Measurements from ENCODE around the gene SCNM1. TPM values are rescaled to one million over a fixed set of nuclear protein-coding genes. Genes with fewer than 3 reads are reported as not detected.
"Not testable (repeated sequence)": the region's sequence is repeated elsewhere in the genome, so short reads cannot be mapped to it uniquely, and the experiment has no call there.

SCNM1 gene
- total RNA-seq, 2 experiments from 2014 or later = 54.1 to 70.9 TPM

GRCh38 chr1:151198254-151199127 lies 32.5 kb downstream of the SCNM1 start, which contains the start of gene PIP5K1A:
PIP5K1A (plus strand) TSS chr1:151198552; CDS start chr1:151198997, 445 bp downstream.
- CTCF ChIA-PET (ENCODE audit: unreplicated experiment) = no interaction called here
- TF ChIP-seq EZH2phosphoT487 (IDR thresholded peaks at IDR 0.05; ENCODE audit: borderline replicate concordance, low read depth, low read length) (no peak), CTCF (conservative IDR thresholded peaks at IDR 0.05; ENCODE audit: low read length) (no peak)
- peaks cover 6% of the 10 kb centered on the region; the same call in 1 of the 2 replicates for H4K20me1 ChIP-seq (ENCODE audit: insufficient read depth, low read length)
- peaks cover 35% of the 10 kb centered on the region for H3K4me1 ChIP-seq (ENCODE audit: insufficient read depth, low read length, poor library complexity, severe bottlenecking)
- H3K4me2 ChIP-seq (ENCODE audit: low read length) = peak within 1 kb of the TSS; percentile 100
- no peaks in the 10 kb centered on the region for H3K9me3 ChIP-seq (ENCODE audit: low read length)
- peak; percentile 99 for DNase-seq (ENCODE audit: low spot score)
- TSS peak; percentile 70 for BruUV-seq (replicated peaks)
- H2AFZ ChIP-seq (ENCODE audit: low read length) = peak within 1 kb of the TSS; percentile 93
- H3K36me3 ChIP-seq (ENCODE audit: insufficient read depth, low read length) = peaks cover 31% of the 10 kb centered on the region
- peak within 1 kb of the TSS; percentile 66 for H3K27ac ChIP-seq (ENCODE audit: low read depth, low read length, poor library complexity, severe bottlenecking)
- intact Hi-C loops (cut with micrococcal nuclease; ENCODE audit: unreplicated experiment) = loop anchor here (1.0 to 5.0 kb wide), 2 partner anchors 84 to 149 kb away; partner anchors contain the start of genes RFX5 and ZNF687
- peaks cover 49% of the 10 kb centered on the region for H3K79me2 ChIP-seq (ENCODE audit: insufficient read depth, low read depth, low read length)
- H3K4me3 ChIP-seq (ENCODE audit: low read depth, low read length, poor library complexity, severe bottlenecking) = peak within 1 kb of the TSS; percentile 98
- POLR2A ChIA-PET = interaction anchor here (0.7 to 1.6 kb wide), 7 partner anchors 9 to 128 kb away, joined by 3 to 11 read pairs (median 3); partner anchors contain the start of gene VPS72
- no peaks in the 10 kb centered on the region for H3K9me2 ChIP-seq (ENCODE audit: insufficient read depth, low read length)

- Histone ChIP-seq H3K4me2 (ENCODE audit: low read length) (peak overlapping the region; percentile 100), H3K9me3 (ENCODE audit: low read length) (no peaks in the 10 kb centered on the region), H3K36me3 (ENCODE audit: insufficient read depth, low read length) (peaks cover 45% of the 10 kb centered on the region), H2AFZ (ENCODE audit: low read length) (no peak overlapping the region), H3K4me3 (ENCODE audit: low read depth, low read length, poor library complexity, severe bottlenecking) (peak overlapping the region; percentile 98), H3K27ac (ENCODE audit: low read depth, low read length, poor library complexity, severe bottlenecking) (no peak overlapping the region), H3K4me1 (ENCODE audit: insufficient read depth, low read length, poor library complexity, severe bottlenecking) (peaks cover 35% of the 10 kb centered on the region), H3K9me2 (ENCODE audit: insufficient read depth, low read length) (no peaks in the 10 kb centered on the region), H4K20me1 (ENCODE audit: insufficient read depth, low read length) (peaks cover 12% of the 10 kb centered on the region), H3K79me2 (ENCODE audit: insufficient read depth, low read depth, low read length) (peaks cover 65% of the 10 kb centered on the region)
- DNase-seq (ENCODE audit: low spot score) = peak; percentile 18
- ChIA-PET POLR2A (interaction anchor here (1.1 to 1.6 kb wide), 2 partner anchors 11 to 13 kb away, joined by 3 to 11 read pairs; partner anchors contain the start of gene VPS72), CTCF (ENCODE audit: unreplicated experiment) (no interaction called here)
- no TSS peak for BruUV-seq (replicated peaks)
- intact Hi-C loops (cut with micrococcal nuclease; ENCODE audit: unreplicated experiment) = loop anchor here (5.0 kb wide), 1 partner anchor 147 kb away; the partner anchor contains the start of gene RFX5
- TF ChIP-seq CTCF (conservative IDR thresholded peaks at IDR 0.05; ENCODE audit: low read length) (no peak), EZH2phosphoT487 (IDR thresholded peaks at IDR 0.05; ENCODE audit: borderline replicate concordance, low read depth, low read length) (no peak)
These were observed 34.1 kb downstream of the SCNM1 start for GRCh38 chr1:151199873-151200581.

- H3K27ac ChIP-seq (ENCODE audit: low read depth, low read length, poor library complexity, severe bottlenecking); H3K4me3 ChIP-seq (ENCODE audit: low read depth, low read length, poor library complexity, severe bottlenecking); H2AFZ ChIP-seq (ENCODE audit: low read length); POLR2A ChIA-PET; H3K4me2 ChIP-seq (ENCODE audit: low read length); intact Hi-C loops (cut with micrococcal nuclease; ENCODE audit: unreplicated experiment); H3K9me2 ChIP-seq (ENCODE audit: insufficient read depth, low read length); H3K4me1 ChIP-seq (ENCODE audit: insufficient read depth, low read length, poor library complexity, severe bottlenecking); BruUV-seq (replicated peaks); H4K20me1 ChIP-seq (ENCODE audit: insufficient read depth, low read length); H3K9me3 ChIP-seq (ENCODE audit: low read length); CTCF ChIA-PET (ENCODE audit: unreplicated experiment); DNase-seq (ENCODE audit: low spot score): not testable (repeated sequence)
- H3K79me2 ChIP-seq (ENCODE audit: insufficient read depth, low read depth, low read length) = peaks cover 86% of the 10 kb centered on the region
- H3K36me3 ChIP-seq (ENCODE audit: insufficient read depth, low read length) = peaks cover 88% of the 10 kb centered on the region
These were observed 39.5 kb downstream of the SCNM1 start for GRCh38 chr1:151205381-151205965.
